Stimulated activated CD8-positive, alpha-beta memory T cell treated with anti-CD3 and anti-CD28 coated beads, Interleukin-12 subunit alpha, Interleukin-12 subunit beta, amount 100 ng/mL, for 24 hours (primary cell): Measurements from ENCODE around the gene AGXT.

Experiments
- DNase-seq: peaks from one replicate; pipeline ENCODE4 v3.0.0-alpha.2; 2020; ENCODE audit errors: extremely low read depth

AGXT gene

GRCh38 chr2:240869109-240869955 lies 708 bp downstream of the AGXT start:
- no peak for DNase-seq

DNA sequence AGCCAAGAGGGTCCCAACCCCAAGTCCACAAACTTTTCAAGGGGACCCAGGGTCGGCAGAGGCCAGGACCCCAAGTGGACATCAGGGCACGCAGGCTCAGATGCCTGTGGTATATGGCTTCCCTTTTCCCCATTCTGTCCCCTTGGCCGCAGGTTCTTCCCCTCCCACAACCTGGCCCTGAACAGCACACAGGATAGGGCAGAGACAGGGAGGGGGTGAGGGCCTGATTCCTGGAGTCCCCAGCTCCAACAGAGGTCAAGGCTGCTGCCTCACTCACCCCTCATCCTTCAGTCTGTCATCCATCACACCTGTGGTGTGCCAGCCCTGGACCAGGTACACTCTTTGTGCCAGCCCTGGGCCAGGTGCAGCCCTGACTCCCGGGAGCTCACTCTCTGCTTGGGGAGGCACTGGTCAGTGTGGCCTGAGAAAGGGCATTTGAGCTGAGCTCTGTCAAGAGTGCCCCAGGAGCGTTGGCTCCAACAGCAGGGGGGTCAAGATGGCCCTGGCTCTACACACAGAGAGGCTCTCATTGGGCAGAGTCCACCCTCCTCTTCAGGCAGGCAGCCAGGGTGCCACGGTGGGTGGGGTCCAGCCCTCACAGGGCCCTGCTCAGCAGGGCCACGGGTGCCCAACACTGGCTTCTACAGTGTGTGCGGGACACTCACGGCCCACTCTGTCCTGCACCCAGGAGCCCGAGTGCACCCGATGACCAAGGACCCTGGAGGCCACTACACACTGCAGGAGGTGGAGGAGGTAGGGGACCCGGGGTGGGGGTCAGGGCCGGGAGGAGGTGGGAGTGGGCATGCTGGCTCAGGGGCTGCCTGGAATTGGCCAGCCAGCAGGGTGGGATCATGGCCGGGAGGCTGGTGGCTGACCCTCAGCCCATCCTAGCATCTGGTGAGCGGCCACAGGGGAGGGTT lies 1.6 kb downstream of the AGXT start:
- DNase-seq, result no peak

- DNase-seq, result no peak
Observed at GRCh38 chr2:240871071-240871958, 2.7 kb downstream of the AGXT start.

GRCh38 chr2:240872317-240873097 lies 3.9 kb downstream of the AGXT start:
- no peak for DNase-seq

GRCh38 chr2:240873098-240873788 lies 4.6 kb downstream of the AGXT start:
- DNase-seq, result no peak

GRCh38 chr2:240873805-240874714 lies 5.4 kb downstream of the AGXT start:
- DNase-seq, result no peak

GRCh38 chr2:240874715-240875227 lies 6.1 kb downstream of the AGXT start:
- DNase-seq, result no peak

DNA sequence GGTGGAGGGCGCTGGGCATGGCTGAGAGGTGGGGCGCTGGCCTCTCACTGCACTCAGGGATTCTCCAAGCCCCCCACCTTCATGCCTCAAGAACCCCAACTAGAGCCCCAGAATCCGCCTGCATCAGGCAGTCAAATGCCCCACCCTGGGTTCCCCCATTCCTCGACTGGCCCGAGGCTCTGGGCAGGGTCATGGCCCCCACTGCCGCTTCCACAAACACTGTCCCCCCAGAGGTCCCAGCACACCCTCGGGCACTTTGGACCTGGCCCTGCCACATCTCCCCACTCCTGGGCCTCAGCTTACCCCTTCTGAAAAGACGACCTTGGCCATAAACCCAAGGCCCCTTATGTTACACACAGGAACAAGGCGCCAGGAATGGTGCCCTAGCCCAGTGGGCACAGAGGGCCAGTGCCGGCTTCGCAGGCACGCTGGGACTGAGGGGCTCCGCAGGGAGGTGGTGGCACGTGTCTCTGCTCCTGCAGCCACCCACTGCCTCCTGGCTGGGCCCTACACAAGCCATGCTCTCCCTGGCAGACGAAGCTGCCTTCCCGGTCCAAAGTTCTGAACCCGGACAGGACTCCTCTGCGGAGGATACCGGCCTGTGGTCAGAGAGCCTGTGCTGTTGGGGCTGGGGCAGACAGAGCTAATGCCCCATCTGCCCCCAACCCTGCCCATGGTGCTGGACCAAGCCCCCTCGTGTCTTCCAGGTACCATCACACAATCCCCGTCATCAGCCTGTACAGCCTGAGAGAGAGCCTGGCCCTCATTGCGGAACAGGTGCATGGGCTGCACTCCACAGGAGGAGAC lies 6.8 kb downstream of the AGXT start:
- DNase-seq, result no peak

- no peak for DNase-seq
Observed at GRCh38 chr2:240876035-240876474, 7.4 kb downstream of the AGXT start.

- DNase-seq, result no peak
Observed at GRCh38 chr2:240876475-240877251, 8.0 kb downstream of the AGXT start.

- DNase-seq, result no peak
Observed at GRCh38 chr2:240877460-240878340, 9.1 kb downstream of the AGXT start.

DNA sequence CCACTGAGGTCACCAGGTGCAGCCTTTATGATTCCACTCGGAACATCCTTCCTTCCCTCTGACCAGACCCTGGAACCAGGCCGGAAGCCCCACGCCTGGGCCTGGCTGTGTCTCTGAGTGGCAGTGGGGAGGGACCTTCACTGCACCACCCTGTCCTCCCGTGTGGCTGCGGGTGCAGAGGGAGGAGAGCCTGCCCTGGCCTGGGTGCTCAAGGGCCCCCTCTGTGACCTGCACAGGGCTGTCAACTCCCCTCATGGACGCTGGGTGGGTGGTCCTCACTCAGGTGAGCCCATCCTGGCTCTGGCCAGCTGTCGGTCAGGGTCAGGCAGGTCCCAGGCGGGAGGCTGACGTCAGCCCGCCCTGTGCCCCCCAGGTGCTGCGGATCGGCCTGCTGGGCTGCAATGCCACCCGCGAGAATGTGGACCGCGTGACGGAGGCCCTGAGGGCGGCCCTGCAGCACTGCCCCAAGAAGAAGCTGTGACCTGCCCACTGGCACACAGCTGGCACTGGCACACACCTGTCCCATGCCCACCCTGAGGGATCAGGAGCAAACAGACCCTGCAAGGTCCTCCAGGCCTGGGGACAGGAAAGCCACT lies 9.8 kb downstream of the AGXT start:
- DNase-seq, result no peak

DNA sequence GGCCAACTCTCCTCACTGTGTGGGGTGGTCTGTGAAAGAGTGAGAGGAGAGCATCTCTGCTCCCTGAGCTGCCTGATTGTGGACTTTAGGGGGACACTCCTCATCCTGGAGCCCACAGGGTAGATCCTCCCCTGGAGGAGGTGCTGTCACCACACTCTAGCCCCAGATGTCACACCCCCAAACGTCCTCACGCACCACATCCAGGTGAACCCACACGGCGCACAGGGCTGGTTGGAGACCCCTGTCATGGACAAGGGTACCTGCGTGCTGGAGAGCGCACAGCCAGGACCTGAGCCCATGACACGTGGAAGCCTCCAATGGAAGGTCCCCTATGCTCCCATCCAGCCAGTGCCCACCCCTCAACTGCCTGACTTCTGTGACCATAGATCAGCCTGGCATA lies 10.5 kb downstream of the AGXT start:
- DNase-seq, result no peak

DNA sequence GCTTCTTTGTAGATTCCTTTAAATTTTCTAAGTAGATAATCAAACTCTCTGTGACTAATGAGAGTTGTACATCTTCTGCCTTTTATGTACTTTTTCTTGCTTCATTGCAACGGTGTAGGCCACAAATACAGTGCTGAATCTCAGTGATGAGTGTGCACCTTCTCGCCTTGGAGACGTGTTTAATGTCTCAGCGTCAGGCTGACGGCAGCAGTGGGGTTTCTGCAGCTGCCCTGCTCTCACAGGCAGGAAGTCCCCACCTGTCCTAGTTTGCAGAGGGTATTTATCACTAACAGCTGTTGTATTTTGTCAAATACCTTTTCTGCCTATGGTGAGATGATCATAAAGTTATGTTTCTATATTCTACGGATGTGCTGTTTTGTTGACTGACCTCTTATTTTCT lies 13.3 kb downstream of the AGXT start:
- no peak for DNase-seq

GRCh38 chr2:240884221-240884620 lies 15.6 kb downstream of the AGXT start:
- no peak for DNase-seq

- DNase-seq, result no peak
Observed at GRCh38 chr2:240884745-240885144, 16.1 kb downstream of the AGXT start.
